H1 (cell line): ENCODE data around the gene ZNF689. TPM values are rescaled to one million over a fixed set of nuclear protein-coding genes. Genes with fewer than 3 reads are reported as not detected.

Experiments used
- CTCF ChIA-PET: fragments of 300-600 bp; sonication (Branson Sonifier 250); formaldehyde crosslinking; loops from one replicate; lab custom pipeline; 2021; ENCODE audit not compliant: partially characterized antibody; lab: Charles Lee
- POLR2A ChIA-PET: fragments of 300-600 bp; sonication (Branson Sonifier 250); formaldehyde crosslinking; loops from one replicate; lab custom pipeline; 2021; ENCODE audit warnings: inconsistent platforms; ENCODE audit not compliant: partially characterized antibody; lab: Charles Lee
- DNase-seq, 2 experiments: peaks; one replicate each; pipeline versions ENCODE4 v3.0.0 to v3.0.0-alpha.2; 2010 to 2022; ENCODE audit warnings: low spot score in 2 of 2, low read depth in 1 of 2, mixed read lengths in 1 of 2
- FAIRE-seq: peaks from 2 replicates; lab custom pipeline; 2011; peaks lifted over from hg19 to GRCh38; lab: Jason Lieb, UNC
- H2AFZ ChIP-seq: 2 replicates; pipeline ENCODE4 v1.8.1; 2012; ENCODE audit warnings: low read length, inconsistent platforms
- H2AK5ac ChIP-seq: 2 replicates; pipeline ENCODE4 v1.6.1; 2013; ENCODE audit warnings: low read depth, low read length
- H2BK120ac ChIP-seq: replicated peaks from 2 replicates; pipeline ENCODE3; 2013; ENCODE audit warnings: low read depth, low read length, inconsistent platforms
- H2BK12ac ChIP-seq: 2 replicates; pipeline ENCODE4 v1.6.1; 2013; ENCODE audit warnings: low read depth, low read length
- H2BK15ac ChIP-seq: 2 replicates; pipeline ENCODE4 v1.6.1; 2013; ENCODE audit warnings: low read length
- H2BK20ac ChIP-seq: 2 replicates; pipeline ENCODE4 v1.6.1; 2013; ENCODE audit warnings: low read length
- H2BK5ac ChIP-seq: 2 replicates; pipeline ENCODE4 v1.6.1; 2013; ENCODE audit warnings: low read depth, low read length
- H3K14ac ChIP-seq: 2 replicates; pipeline ENCODE4 v1.6.1; 2013; ENCODE audit warnings: inconsistent platforms; ENCODE audit not compliant: insufficient read length
- H3K18ac ChIP-seq: 2 replicates; pipeline ENCODE4 v1.6.1; 2013; ENCODE audit warnings: low read length; ENCODE audit errors: extremely low read depth
- H3K23ac ChIP-seq: 2 replicates; pipeline ENCODE4 v1.6.1; 2013; ENCODE audit warnings: inconsistent platforms; ENCODE audit not compliant: insufficient read length
- H3K23me2 ChIP-seq: 2 replicates; pipeline ENCODE4 v1.6.1; 2013; ENCODE audit warnings: low read depth, low read length
- H3K27ac ChIP-seq: 2 replicates; pipeline ENCODE4 v1.6.1; 2011; ENCODE audit warnings: low read depth, low read length, inconsistent platforms
- H3K27me3 ChIP-seq, 4 experiments: replicated peaks in 1 of 4; 1 replicate in 1 of 4; 2 replicates in 3 of 4; pipeline versions ENCODE4 v1.6.1 to v1.8.1; 2011 to 2013; ENCODE audit warnings: low read length in 3 of 4, mild to moderate bottlenecking in 3 of 4, inconsistent platforms in 2 of 4, mixed read lengths in 2 of 4, moderate library complexity in 1 of 4; ENCODE audit not compliant: control insufficient read depth in 3 of 4, insufficient read depth in 3 of 4; ENCODE audit errors: extremely low read depth in 1 of 4
- H3K36me3 ChIP-seq, 4 experiments: 2 replicates each; pipeline versions ENCODE4 v1.6.1 to v1.8.1; 2011 to 2013; ENCODE audit warnings: mild to moderate bottlenecking in 4 of 4, low read length in 3 of 4, moderate library complexity in 2 of 4, control low read depth in 1 of 4, inconsistent platforms in 1 of 4; ENCODE audit not compliant: insufficient read depth in 4 of 4, control insufficient read depth in 2 of 4
- H3K4ac ChIP-seq: replicated peaks from 2 replicates; pipeline ENCODE3; 2013; ENCODE audit warnings: low read length, low read depth, mixed read lengths, inconsistent platforms; ENCODE audit not compliant: insufficient read length
- H3K4me1 ChIP-seq, 4 experiments: replicated peaks in 1 of 4; 1 replicate in 1 of 4; 2 replicates in 3 of 4; pipeline versions ENCODE4 v1.6.1 to v1.8.1; 2011 to 2013; ENCODE audit warnings: low read length in 3 of 4, inconsistent platforms in 2 of 4, mixed read lengths in 1 of 4; ENCODE audit not compliant: insufficient read depth in 4 of 4, control insufficient read depth in 3 of 4
- H3K4me2 ChIP-seq, 2 experiments: 2 replicates each; pipeline versions ENCODE4 v1.6.1 to v1.8.1; 2011 to 2013; ENCODE audit warnings: low read depth in 2 of 2, low read length in 2 of 2, control low read depth in 1 of 2, inconsistent platforms in 1 of 2, mild to moderate bottlenecking in 1 of 2; ENCODE audit not compliant: insufficient read depth in 1 of 2
- H3K4me3 ChIP-seq, 4 experiments: fragments of 200-600, 300-600 bp in 1 of 4; sonication (generic), shearing (Covaris generic), sonication (Bioruptor Twin) in 1 of 4; 2 replicates each; pipeline versions ENCODE4 v1.5.1 to v1.8.1; 2011 to 2016; ENCODE audit warnings: low read length in 4 of 4, low read depth in 3 of 4, control low read depth in 2 of 4, inconsistent platforms in 2 of 4, mild to moderate bottlenecking in 2 of 4, mixed read lengths in 1 of 4, moderate library complexity in 1 of 4; ENCODE audit not compliant: insufficient read depth in 2 of 4; ENCODE audit errors: extremely low read depth in 1 of 4
- H3K56ac ChIP-seq: replicated peaks from 2 replicates; pipeline ENCODE3; 2013; ENCODE audit warnings: low read depth, mild to moderate bottlenecking, mixed read lengths, low read length, inconsistent platforms; ENCODE audit not compliant: insufficient read length
- H3K79me1 ChIP-seq: 2 replicates; pipeline ENCODE4 v1.6.1; 2013; ENCODE audit warnings: low read depth, low read length, control low read depth
- H3K79me2 ChIP-seq, 2 experiments: 2 replicates each; pipeline versions ENCODE4 v1.6.1 to v1.8.1; 2012 to 2013; ENCODE audit warnings: low read length in 2 of 2, mild to moderate bottlenecking in 2 of 2, inconsistent platforms in 1 of 2; ENCODE audit not compliant: insufficient read depth in 2 of 2, control insufficient read depth in 1 of 2
- H3K9ac ChIP-seq, 4 experiments: replicated peaks in 1 of 4; 1 replicate in 1 of 4; 2 replicates in 3 of 4; pipeline versions ENCODE4 v1.6.1 to v1.8.1; 2011 to 2013; ENCODE audit warnings: low read depth in 3 of 4, low read length in 3 of 4, control low read depth in 2 of 4, mild to moderate bottlenecking in 2 of 4, moderate library complexity in 2 of 4, inconsistent platforms in 1 of 4; ENCODE audit errors: extremely low read depth in 1 of 4
- H3K9me3 ChIP-seq, 2 experiments: 2 replicates each; pipeline versions ENCODE4 v1.6.1 to v1.8.1; 2012 to 2013; ENCODE audit warnings: mild to moderate bottlenecking in 2 of 2, moderate library complexity in 2 of 2, control low read depth in 1 of 2, inconsistent platforms in 1 of 2, low read depth in 1 of 2, low read length in 1 of 2, mixed read lengths in 1 of 2; ENCODE audit not compliant: insufficient read depth in 2 of 2
- H4K20me1 ChIP-seq, 2 experiments: replicated peaks in 1 of 2; 2 replicates each; pipeline versions ENCODE3 to v1.8.1; 2011 to 2013; ENCODE audit warnings: inconsistent platforms in 2 of 2, low read length in 2 of 2, mild to moderate bottlenecking in 1 of 2; ENCODE audit not compliant: insufficient read depth in 2 of 2, control insufficient read depth in 1 of 2
- H4K5ac ChIP-seq: 2 replicates; pipeline ENCODE4 v1.6.1; 2013; ENCODE audit warnings: low read length, low read depth, mixed read lengths, inconsistent platforms; ENCODE audit not compliant: insufficient read length
- H4K8ac ChIP-seq: 2 replicates; pipeline ENCODE4 v1.8.0; 2013; ENCODE audit warnings: mild to moderate bottlenecking, moderate library complexity, low read length, inconsistent platforms; ENCODE audit not compliant: insufficient read depth; ENCODE audit errors: extremely low read depth
- H4K91ac ChIP-seq: replicated peaks from 2 replicates; pipeline ENCODE3; 2013; ENCODE audit warnings: low read length, mixed read lengths, inconsistent platforms; ENCODE audit not compliant: insufficient read length
- EP300 ChIP-seq, 2 experiments: IDR thresholded peaks; 1 replicate in 1 of 2; 2 replicates in 1 of 2; pipeline ENCODE4 v1.6.1; 2011 to 2012; ENCODE audit warnings: low read depth in 2 of 2, low read length in 2 of 2, mild to moderate bottlenecking in 2 of 2, borderline replicate concordance in 1 of 2, inconsistent platforms in 1 of 2, moderate library complexity in 1 of 2
- HDAC6 ChIP-seq: IDR thresholded peaks from one replicate; pipeline ENCODE4 v1.7.1; 2012; ENCODE audit warnings: low read depth, mild to moderate bottlenecking, inconsistent platforms, low read length, moderate library complexity
- NANOG ChIP-seq: IDR thresholded peaks from 2 replicates; pipeline ENCODE4 v1.6.1; 2011; ENCODE audit warnings: low read length, low read depth, mild to moderate bottlenecking, inconsistent platforms; ENCODE audit not compliant: insufficient read depth, poor library complexity, severe bottlenecking
- POLR2A ChIP-seq, 2 experiments: IDR thresholded peaks; 1 replicate in 1 of 2; 2 replicates in 1 of 2; pipeline ENCODE4 v1.6.1; 2011; ENCODE audit warnings: low read depth in 2 of 2, low read length in 2 of 2, mild to moderate bottlenecking in 2 of 2; ENCODE audit errors: control extremely low read depth in 1 of 2
- POU5F1 ChIP-seq: IDR thresholded peaks from 2 replicates; pipeline ENCODE4 v1.6.1; 2011; ENCODE audit warnings: low read depth, mild to moderate bottlenecking, low read length, moderate library complexity
- RFX5 ChIP-seq: IDR thresholded peaks from 2 replicates; pipeline ENCODE4 v1.6.1; 2011; ENCODE audit warnings: low read depth, low read length, improper control_type of control experiment, borderline replicate concordance
- RNF2 ChIP-seq: fragments of 200-900, 300-1000 bp; sonication (generic); IDR thresholded peaks from 2 replicates; pipeline ENCODE4 v1.7.1; 2016; ENCODE audit warnings: borderline replicate concordance, low read depth, mild to moderate bottlenecking, antibody characterized with exemption, low read length; ENCODE audit not compliant: poor library complexity, severe bottlenecking; ENCODE audit errors: missing control alignments
- SAP30 ChIP-seq: fragments of 300-600 bp; sonication (generic); IDR thresholded peaks from 2 replicates; pipeline ENCODE4 v1.7.1; 2012; ENCODE audit warnings: low read length, moderate library complexity, mild to moderate bottlenecking, inconsistent platforms; ENCODE audit not compliant: insufficient read depth, insufficient replicate concordance
- SP2 ChIP-seq: IDR thresholded peaks from 2 replicates; pipeline ENCODE4 v1.6.1; 2012; ENCODE audit warnings: mild to moderate bottlenecking, low read length, inconsistent platforms
- TEAD4 ChIP-seq: IDR thresholded peaks from 2 replicates; pipeline ENCODE4 v1.6.1; 2012; ENCODE audit warnings: low read depth, low read length, inconsistent platforms, mixed read lengths
- WGBS, 2 experiments: shearing (Covaris generic) in 1 of 2; methylation state at CpG; one replicate each; pipeline versions ENCODE4 v1.1.6 to v1.1.7; 2013 to 2015; ENCODE audit warnings: low lambda C conversion rate in 2 of 2, mixed read lengths in 2 of 2, inconsistent platforms in 1 of 2, low coverage in 1 of 2, missing lambda C conversion rate in 1 of 2; ENCODE audit not compliant: insufficient replicate concordance in 2 of 2, insufficient coverage in 1 of 2, insufficient read length in 1 of 2; ENCODE audit errors: extremely low coverage in 1 of 2, missing lambda C conversion rate in 1 of 2; 5-methylcytosine and 5-hydroxymethylcytosine counted together
- polyA plus RNA-seq, 7 experiments: library from polyadenylated mRNA; depleted of rRNA in 3 of 7; stranded (reverse) in 5 of 7; unstranded in 2 of 7; fragments of >200 nt in 5 of 7; fragments of 200-250 nt in 2 of 7; gene quantifications; 1 replicate in 5 of 7; 2 replicates in 1 of 7; 4 replicates in 1 of 7; pipeline versions ENCODE4 v1.2.1 to v1.2.3, GENCODE V29; 2011 to 2013; ENCODE audit warnings: missing spikeins in 2 of 7, mixed read lengths in 2 of 7
- total RNA-seq: library from RNA; stranded (reverse); fragmentation: NEBNext Ultra II Directional; extraction: Animal tissue kit (Norgen Biotek cat#: 25700); gene quantifications from 2 replicates; pipeline ENCODE4 v1.2.1, GENCODE V29; 2021
- TF ChIP-seq, protein P1 (sequence below): IDR thresholded peaks from 2 replicates; pipeline ENCODE4 v1.6.1; 2012; ENCODE audit warnings: low read length, inconsistent platforms

ZNF689 gene
- total and polyA plus RNA-seq, 2 of the 8 experiments (the other 6 are each of a cell fraction or from before 2014, with no cell fraction given), result 14.3 to 15.3 TPM

DNA sequence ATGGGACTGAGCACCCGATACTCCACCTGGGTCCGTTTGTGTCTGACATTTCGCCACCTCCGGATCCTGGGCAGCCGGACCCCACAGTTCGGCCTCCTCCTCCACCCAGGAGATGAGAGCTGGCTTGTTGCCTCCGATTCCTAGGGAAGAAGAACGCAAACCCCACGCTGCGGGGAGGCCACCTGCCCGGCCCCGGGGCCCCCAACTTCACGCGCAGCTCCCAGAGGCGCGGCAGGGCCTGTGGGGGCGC lies 52.6 kb downstream of the ZNF689 start:
- H3K23me2 ChIP-seq, result peaks cover 7% of the 10 kb centered on the region; the same call in 1 of the 2 replicates
- H2BK120ac ChIP-seq, result no peak overlapping the region
- peak overlapping the region; percentile 88; the same call in 1 of the 2 replicates for H2BK5ac ChIP-seq
- no peak overlapping the region for H4K8ac ChIP-seq
- peak overlapping the region; percentile 58 to 86 (median 76) for H3K4me3 ChIP-seq
- WGBS, 2 experiments, result 4% methylated on average over 17 of the region's 17 CpGs; no CpG with 5 or more reads in 1 of the 2 experiments
- H3K4ac ChIP-seq, result no peak overlapping the region
- H4K20me1 ChIP-seq, result peaks cover 0 to 4% of the 10 kb centered on the region in 2 experiments
- H3K9me3 ChIP-seq, result no peaks in the 10 kb centered on the region
- H3K79me1 ChIP-seq, result no peaks in the 10 kb centered on the region
- H3K27me3 ChIP-seq, result peaks cover 0 to 3% (median 1%) of the 10 kb centered on the region in 4 experiments; a peak in 1 of 7 replicates
- no peak overlapping the region for H2AFZ ChIP-seq
- H3K4me2 ChIP-seq, result peak overlapping the region; percentile 48 to 83
- H4K5ac ChIP-seq, result no peak overlapping the region
- POLR2A ChIA-PET, result interaction anchor here (0.7 to 8.4 kb wide), 19 partner anchors 10 to 152 kb away, joined by 3 to 121 read pairs (median 6); partner anchors contain the start of genes PRR14, ZNF688, ZNF689 and ZNF747
- H2BK15ac ChIP-seq, result no peak overlapping the region
- no peaks in the 10 kb centered on the region for H3K79me2 ChIP-seq
- no peak for DNase-seq
- no peak for FAIRE-seq
- no peak overlapping the region for H3K56ac ChIP-seq
- CTCF ChIA-PET, result interaction anchor here (0.7 to 3.1 kb wide), 10 partner anchors 17 to 123 kb away, joined by 3 to 23 read pairs (median 4); partner anchors contain the start of gene ZNF747
- H2BK12ac ChIP-seq, result no peak overlapping the region
- H3K23ac ChIP-seq, result no peak overlapping the region
- peaks cover 3 to 8% (median 5%) of the 10 kb centered on the region in 4 experiments; a peak in 4 of 8 replicates for H3K36me3 ChIP-seq
- H2BK20ac ChIP-seq, result no peak overlapping the region
- no peak overlapping the region for H3K14ac ChIP-seq
- H3K4me1 ChIP-seq, result peaks cover 0 to 5% (median 2%) of the 10 kb centered on the region in 4 experiments; a peak in 2 of 7 replicates
- peak overlapping the region; percentile 78 for H3K18ac ChIP-seq
- 0 out of 2 replicates have a peak overlapping the region, but pooled peaks have one; percentile 60 for H3K27ac ChIP-seq
- peak overlapping the region in 3 of 4 experiments; percentile 43 to 66 (median 58); a peak in 5 of 7 replicates for H3K9ac ChIP-seq
- H4K91ac ChIP-seq, result no peak overlapping the region
- no peak overlapping the region for H2AK5ac ChIP-seq
- no peak for TF ChIP-seq HDAC6
- TF ChIP-seq POU5F1, result no peak
- TF ChIP-seq RFX5, result no peak
- no peak for TF ChIP-seq RNF2
- no peak for TF ChIP-seq TEAD4
- TF ChIP-seq, protein P1, sequence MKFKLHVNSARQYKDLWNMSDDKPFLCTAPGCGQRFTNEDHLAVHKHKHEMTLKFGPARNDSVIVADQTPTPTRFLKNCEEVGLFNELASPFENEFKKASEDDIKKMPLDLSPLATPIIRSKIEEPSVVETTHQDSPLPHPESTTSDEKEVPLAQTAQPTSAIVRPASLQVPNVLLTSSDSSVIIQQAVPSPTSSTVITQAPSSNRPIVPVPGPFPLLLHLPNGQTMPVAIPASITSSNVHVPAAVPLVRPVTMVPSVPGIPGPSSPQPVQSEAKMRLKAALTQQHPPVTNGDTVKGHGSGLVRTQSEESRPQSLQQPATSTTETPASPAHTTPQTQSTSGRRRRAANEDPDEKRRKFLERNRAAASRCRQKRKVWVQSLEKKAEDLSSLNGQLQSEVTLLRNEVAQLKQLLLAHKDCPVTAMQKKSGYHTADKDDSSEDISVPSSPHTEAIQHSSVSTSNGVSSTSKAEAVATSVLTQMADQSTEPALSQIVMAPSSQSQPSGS, result no peak
- TF ChIP-seq NANOG, result no peak
- TF ChIP-seq SAP30, result peak; percentile 6
- no peak for TF ChIP-seq EP300 (IDR thresholded peaks at IDR 0.05; ENCODE audit: borderline replicate concordance in 1 of 2, low read depth in 2 of 2, low read length in 2 of 2)
- no peak for TF ChIP-seq SP2
- 0 out of 3 replicates have a peak, but pooled peaks of 1 of the 2 experiments have one; percentile 20 for TF ChIP-seq POLR2A (IDR thresholded peaks at IDR 0.05; ENCODE audit: control extremely low read depth in 1 of 2, low read depth in 2 of 2, low read length in 2 of 2)
